Vagina (tissue), 2 donors: ENCODE results near the gene SLC2A9.

ENCODE experiments used
- CTCF ChIP-seq, 3 experiments: fragments of 450-650 bp in 2 of 3; fragments of 200-600 bp in 1 of 3; sonication (generic) in 1 of 3; IDR thresholded peaks; one replicate each; pipeline ENCODE4 v1.5.1; 2017 to 2019; ENCODE audit warnings: antibody characterized with exemption in 3 of 3, mild to moderate bottlenecking in 2 of 3, moderate library complexity in 2 of 3
- POLR2AphosphoS5 ChIP-seq, 2 donors: sonication (generic); formaldehyde crosslinking; IDR thresholded peaks; one replicate each; pipeline ENCODE4 v1.9.0; 2017; ENCODE audit warnings: antibody characterized with exemption in 2 of 2, mild to moderate bottlenecking in 2 of 2, low read depth in 1 of 2; ENCODE audit not compliant: insufficient read depth in 1 of 2

DNA sequence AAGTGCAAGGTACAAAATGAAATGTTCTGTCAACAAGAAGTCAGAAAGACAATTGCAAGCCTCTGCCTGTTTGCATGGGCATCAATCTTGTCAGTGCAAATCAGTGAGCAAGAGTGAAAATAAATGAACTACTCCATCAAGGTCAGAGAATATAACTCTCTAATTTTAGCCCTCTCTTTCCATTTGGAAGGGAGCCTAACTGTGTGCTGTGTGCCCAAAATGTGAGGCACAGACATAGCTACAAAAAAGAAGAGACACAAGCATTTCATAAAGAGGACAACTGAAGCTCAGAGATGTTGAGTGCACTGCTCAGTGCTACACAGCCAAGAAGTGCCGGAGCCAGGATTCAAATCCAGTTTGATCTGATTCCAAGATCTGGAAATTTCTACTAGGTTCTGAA lies 114.3 kb downstream of the SLC2A9 start:
- no peak for TF ChIP-seq CTCF (IDR thresholded peaks at IDR 0.05)
- TF ChIP-seq POLR2AphosphoS5 (IDR thresholded peaks at IDR 0.05; ENCODE audit: insufficient read depth in 1 of 2, low read depth in 1 of 2): no peak
